Keratinocyte (primary cell): ENCODE data around the gene PDE1A. TPM values are rescaled to one million over a fixed set of nuclear protein-coding genes. Genes with fewer than 3 reads are reported as not detected.
A peak's percentile ranks its signal among the peaks of the same experiment; 100 is the strongest.

Experiments
- DNase-seq: peaks from one replicate; pipeline ENCODE4 v3.0.0-alpha.2; 2011; ENCODE audit warnings: low read depth, missing footprints, low spot score
- FAIRE-seq: peaks from 2 replicates; lab custom pipeline; 2011; peaks lifted over from hg19 to GRCh38; lab: Jason Lieb, UNC
- H2AFZ ChIP-seq: 2 replicates; pipeline ENCODE4 v1.6.0; 2012; ENCODE audit warnings: low read length, control low read depth, inconsistent platforms; ENCODE audit not compliant: control insufficient read depth
- H3K27ac ChIP-seq: 2 replicates; pipeline ENCODE4 v1.5.1; 2011; ENCODE audit warnings: low read length; ENCODE audit not compliant: control insufficient read depth, insufficient read depth
- H3K27me3 ChIP-seq: 3 replicates; pipeline ENCODE4 v1.6.0; 2011; ENCODE audit warnings: low read length; ENCODE audit not compliant: control insufficient read depth, insufficient read depth; ENCODE audit errors: extremely low read depth
- H3K36me3 ChIP-seq, 2 experiments: 2 replicates in 1 of 2; 3 replicates in 1 of 2; pipeline ENCODE4 v1.5.1; 2011; ENCODE audit warnings: low read length in 2 of 2, mild to moderate bottlenecking in 1 of 2; ENCODE audit not compliant: control insufficient read depth in 2 of 2, insufficient read depth in 2 of 2; ENCODE audit errors: extremely low read depth in 1 of 2
- H3K4me1 ChIP-seq: 3 replicates; pipeline ENCODE4 v1.5.1; 2011; ENCODE audit warnings: low read length; ENCODE audit not compliant: control insufficient read depth, insufficient read depth; ENCODE audit errors: extremely low read depth
- H3K4me2 ChIP-seq: 3 replicates; pipeline ENCODE4 v1.6.0; 2011; ENCODE audit warnings: low read depth, low read length; ENCODE audit not compliant: control insufficient read depth, insufficient read depth; ENCODE audit errors: extremely low read depth
- H3K4me3 ChIP-seq, 3 experiments: fragments of 200-600 bp in 1 of 3; sonication (generic) in 1 of 3; 2 replicates in 2 of 3; 3 replicates in 1 of 3; pipeline ENCODE4 v1.5.1; 2011 to 2016; ENCODE audit warnings: low read length in 3 of 3, mild to moderate bottlenecking in 3 of 3, control low read depth in 2 of 3, inconsistent platforms in 1 of 3, low read depth in 1 of 3, mixed read lengths in 1 of 3, mixed run types in 1 of 3, moderate library complexity in 1 of 3; ENCODE audit not compliant: control insufficient read depth in 2 of 3, insufficient read depth in 2 of 3; ENCODE audit errors: extremely low read depth in 1 of 3
- H3K79me2 ChIP-seq: 2 replicates; pipeline ENCODE4 v1.6.0; 2012; ENCODE audit warnings: low read length; ENCODE audit not compliant: control insufficient read depth, insufficient read depth
- H3K9ac ChIP-seq: 3 replicates; pipeline ENCODE4 v1.6.0; 2011; ENCODE audit warnings: low read length; ENCODE audit not compliant: control insufficient read depth, insufficient read depth; ENCODE audit errors: extremely low read depth
- H3K9me1 ChIP-seq: 3 replicates; pipeline ENCODE4 v1.6.0; 2011; ENCODE audit warnings: low read length; ENCODE audit not compliant: control insufficient read depth, insufficient read depth; ENCODE audit errors: extremely low read depth
- H3K9me3 ChIP-seq: 2 replicates; pipeline ENCODE4 v1.5.1; 2012; ENCODE audit warnings: low read depth, low read length; ENCODE audit not compliant: control insufficient read depth
- H4K20me1 ChIP-seq: 3 replicates; pipeline ENCODE4 v1.6.0; 2011; ENCODE audit warnings: low read length; ENCODE audit not compliant: control insufficient read depth, insufficient read depth; ENCODE audit errors: extremely low read depth
- CTCF ChIP-seq, 3 experiments: IDR thresholded peaks in 1 of 3; conservative IDR thresholded peaks in 1 of 3; optimal IDR thresholded peaks in 1 of 3; 2 replicates in 2 of 3; 3 replicates in 1 of 3; pipeline versions ENCODE3 to v1.5.1; 2011; ENCODE audit warnings: low read length in 3 of 3, mild to moderate bottlenecking in 3 of 3, moderate library complexity in 2 of 3, control low read depth in 1 of 3, inconsistent platforms in 1 of 3; ENCODE audit not compliant: insufficient read depth in 2 of 3; ENCODE audit errors: extremely low read depth in 1 of 3
- EZH2 ChIP-seq: IDR thresholded peaks from one replicate; pipeline ENCODE4 v1.6.1; 2012; ENCODE audit warnings: inconsistent platforms, mild to moderate bottlenecking, low read length, moderate library complexity
- dilution Hi-C: fragments of 300-500 bp; cut with MboI; formaldehyde crosslinking; loops from one replicate; pipeline ENCODE4 v1.7.0; 2020; ENCODE audit warnings: low sequenced_read_pairs; ENCODE audit not compliant: extremely low pct_ligation_motif_present
- polyA plus RNA-seq, 5 experiments: library from polyadenylated mRNA; depleted of rRNA in 3 of 5; stranded (reverse) in 3 of 5; stranded (forward) in 1 of 5; unstranded in 1 of 5; fragments of >200 nt; gene quantifications; 1 replicate in 1 of 5; 2 replicates in 3 of 5; 3 replicates in 1 of 5; pipeline versions ENCODE4 v1.2.1 to v1.2.3, GENCODE V29; 2011 to 2012; ENCODE audit warnings: missing spikeins in 2 of 5, low read depth in 1 of 5, low replicate concordance in 1 of 5

The PDE1A gene
- polyA plus RNA-seq, 1 donor (not counting 4 experiments of a cell fraction or from before 2014, with no cell fraction given) = 0.10 TPM

- H3K4me1 ChIP-seq = no peaks in the 10 kb centered on the region
- H2AFZ ChIP-seq = peak overlapping the region; percentile 35
- dilution Hi-C loops = no loop called here
- no peaks in the 10 kb centered on the region for H4K20me1 ChIP-seq
- H3K9ac ChIP-seq = no peak overlapping the region
- H3K4me3 ChIP-seq = no peak overlapping the region
- no peaks in the 10 kb centered on the region for H3K79me2 ChIP-seq
- H3K9me1 ChIP-seq = no peaks in the 10 kb centered on the region
- H3K27me3 ChIP-seq = no peaks in the 10 kb centered on the region
- no peaks in the 10 kb centered on the region for H3K9me3 ChIP-seq
- DNase-seq (no peak), FAIRE-seq (peak; percentile 5)
- H3K36me3 ChIP-seq = no peaks in the 10 kb centered on the region
- no peak overlapping the region for H3K4me2 ChIP-seq
- H3K27ac ChIP-seq = no peak overlapping the region
- peak; percentile 34 to 60 (median 38) for TF ChIP-seq CTCF (optimal IDR thresholded peaks at IDR 0.05 in 1 of 3, IDR thresholded peaks at IDR 0.05 in 1 of 3, conservative IDR thresholded peaks at IDR 0.05 in 1 of 3; ENCODE audit: extremely low read depth in 1 of 3, insufficient read depth in 2 of 3, low read length in 3 of 3)
- no peak for TF ChIP-seq EZH2
Measured at GRCh38 chr2:182240862-182241371, 185.9 kb downstream of the PDE1A start.

DNA sequence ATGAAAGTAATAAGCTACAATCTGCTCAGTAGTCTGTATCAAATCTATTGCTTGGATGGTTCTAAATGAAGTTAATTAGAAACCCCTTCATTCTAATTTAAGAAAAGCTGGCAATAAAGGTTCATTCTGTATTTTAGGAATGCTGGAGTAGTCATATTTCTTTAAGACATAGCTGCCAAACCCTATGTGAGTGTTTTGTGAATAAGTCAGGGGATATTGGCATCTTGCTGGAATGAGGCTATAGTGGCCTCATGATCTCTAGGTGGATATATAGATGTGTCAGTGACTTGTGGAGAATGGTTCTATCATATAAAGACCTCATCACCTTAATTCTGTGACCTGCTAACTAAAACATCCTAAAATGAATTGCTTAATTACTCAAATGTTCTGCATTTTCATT, 196.3 kb downstream of the PDE1A start:
- TF ChIP-seq CTCF (optimal IDR thresholded peaks at IDR 0.05 in 1 of 3, IDR thresholded peaks at IDR 0.05 in 1 of 3, conservative IDR thresholded peaks at IDR 0.05 in 1 of 3; ENCODE audit: extremely low read depth in 1 of 3, insufficient read depth in 2 of 3, low read length in 3 of 3) (no peak), EZH2 (no peak)
- H2AFZ ChIP-seq = no peak overlapping the region
- DNase-seq (no peak), FAIRE-seq (no peak)
- no peaks in the 10 kb centered on the region for H3K79me2 ChIP-seq
- no peaks in the 10 kb centered on the region for H3K9me3 ChIP-seq
- no peaks in the 10 kb centered on the region for H3K9me1 ChIP-seq
- H3K36me3 ChIP-seq = no peaks in the 10 kb centered on the region
- H3K27ac ChIP-seq = no peak overlapping the region
- H3K9ac ChIP-seq = no peak overlapping the region
- no peak overlapping the region for H3K4me3 ChIP-seq
- no peak overlapping the region for H3K4me2 ChIP-seq
- no peaks in the 10 kb centered on the region for H3K4me1 ChIP-seq
- dilution Hi-C loops = no loop called here
- no peaks in the 10 kb centered on the region for H3K27me3 ChIP-seq
- no peaks in the 10 kb centered on the region for H4K20me1 ChIP-seq
